Embryonic facial prominence (tissue), 1 donor: ENCODE results near the gene VAV2.

ENCODE experiments used
- DNase-seq: peaks from one replicate; pipeline ENCODE4 v3.0.0-alpha.2; 2016; ENCODE audit errors: extremely low spot score

The VAV2 gene

GRCh38 chr9:133952598-133953550 is 39.2 kb downstream of the VAV2 start:
- DNase-seq = no peak

- no peak for DNase-seq
These were observed 40.9 kb downstream of the VAV2 start for GRCh38 chr9:133951265-133951664.

GRCh38 chr9:133950629-133951111 is 41.5 kb downstream of the VAV2 start:
- no peak for DNase-seq

- DNase-seq = no peak
These were observed 41.9 kb downstream of the VAV2 start for GRCh38 chr9:133950192-133950591.

- no peak for DNase-seq
These were observed 42.5 kb downstream of the VAV2 start for GRCh38 chr9:133949486-133950061.

- no peak for DNase-seq
These were observed 43.3 kb downstream of the VAV2 start for GRCh38 chr9:133948561-133949485.

GRCh38 chr9:133948131-133948530 is 44.0 kb downstream of the VAV2 start:
- DNase-seq = no peak

GRCh38 chr9:133946840-133947486 is 45.2 kb downstream of the VAV2 start:
- no peak for DNase-seq

- no peak for DNase-seq
These were observed 46.0 kb downstream of the VAV2 start for GRCh38 chr9:133945977-133946753.

- DNase-seq = no peak
These were observed 46.7 kb downstream of the VAV2 start for GRCh38 chr9:133945314-133945975.

GRCh38 chr9:133944746-133945135 is 47.4 kb downstream of the VAV2 start:
- no peak for DNase-seq

GRCh38 chr9:133943781-133944745 is 48.1 kb downstream of the VAV2 start:
- no peak for DNase-seq

GRCh38 chr9:133943036-133943780 is 48.9 kb downstream of the VAV2 start:
- no peak for DNase-seq

GRCh38 chr9:133942206-133942975 is 49.7 kb downstream of the VAV2 start:
- no peak for DNase-seq

- no peak for DNase-seq
These were observed 52.3 kb downstream of the VAV2 start for GRCh38 chr9:133939845-133940244.

GRCh38 chr9:133939171-133939785 is 52.8 kb downstream of the VAV2 start:
- no peak for DNase-seq

GRCh38 chr9:133938753-133939152 is 53.4 kb downstream of the VAV2 start:
- no peak for DNase-seq
